ENCODE results near the gene PYGM.

The PYGM gene

GRCh38 chr11:64729851-64730382 lies 29.9 kb downstream of the PYGM start:
- DNase-seq: peak; percentile 16

GRCh38 chr11:64728757-64729365 lies 30.9 kb downstream of the PYGM start:
- no peak for DNase-seq

DNA sequence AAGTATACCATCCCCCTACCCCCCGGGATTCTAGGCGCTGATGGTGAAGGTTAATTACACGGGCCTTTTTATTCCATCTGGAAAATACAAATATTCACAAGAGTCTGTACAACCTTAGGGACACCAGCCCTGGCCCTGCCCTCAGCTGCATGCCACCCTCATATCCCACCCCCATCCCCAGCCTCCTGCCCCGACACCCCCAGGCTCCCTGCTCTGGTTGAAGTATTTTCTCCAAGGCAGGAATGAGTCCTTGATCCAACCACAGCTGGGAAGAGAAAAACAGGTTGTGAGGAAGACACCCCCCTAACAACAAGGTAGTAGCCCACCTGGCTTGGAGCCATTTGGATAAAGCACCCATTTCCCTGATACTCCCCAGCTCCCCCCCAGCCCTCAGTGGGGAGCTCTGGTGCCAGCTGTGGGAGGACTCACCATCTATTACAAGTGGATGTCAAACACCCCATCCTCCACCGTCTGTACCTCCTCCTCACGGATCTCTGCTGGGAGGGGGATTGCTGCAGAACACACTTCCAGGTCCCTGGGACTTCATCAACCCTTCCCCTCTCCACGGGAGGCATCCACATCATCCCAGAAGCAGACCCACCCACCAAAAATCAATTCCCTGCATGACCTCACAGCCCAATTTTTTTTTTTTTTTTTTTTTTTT lies 32.8 kb downstream of the PYGM start:
- no peak for DNase-seq

DNA sequence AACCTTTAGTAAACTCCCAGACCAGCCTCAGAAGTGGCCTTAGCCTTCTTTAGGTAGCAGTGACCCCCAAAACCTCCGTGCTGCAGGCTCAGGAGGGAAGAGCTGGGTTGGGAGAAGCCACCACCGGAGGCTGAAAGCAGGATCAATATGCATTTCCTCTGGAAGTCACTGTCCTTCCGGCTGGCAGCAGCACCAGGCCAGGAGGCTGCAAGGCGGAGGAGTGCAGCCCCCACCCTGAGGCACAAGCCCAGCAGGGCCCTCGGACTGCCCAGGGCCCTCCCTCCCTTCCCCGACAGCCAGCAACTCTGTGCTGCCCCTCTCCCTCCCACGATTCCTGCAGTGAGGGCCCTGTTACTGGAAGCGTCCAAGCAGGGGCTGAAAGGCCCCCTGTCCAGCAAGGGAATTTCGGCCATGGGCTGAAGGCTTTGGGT lies 33.5 kb downstream of the PYGM start:
- no peak for DNase-seq

DNA sequence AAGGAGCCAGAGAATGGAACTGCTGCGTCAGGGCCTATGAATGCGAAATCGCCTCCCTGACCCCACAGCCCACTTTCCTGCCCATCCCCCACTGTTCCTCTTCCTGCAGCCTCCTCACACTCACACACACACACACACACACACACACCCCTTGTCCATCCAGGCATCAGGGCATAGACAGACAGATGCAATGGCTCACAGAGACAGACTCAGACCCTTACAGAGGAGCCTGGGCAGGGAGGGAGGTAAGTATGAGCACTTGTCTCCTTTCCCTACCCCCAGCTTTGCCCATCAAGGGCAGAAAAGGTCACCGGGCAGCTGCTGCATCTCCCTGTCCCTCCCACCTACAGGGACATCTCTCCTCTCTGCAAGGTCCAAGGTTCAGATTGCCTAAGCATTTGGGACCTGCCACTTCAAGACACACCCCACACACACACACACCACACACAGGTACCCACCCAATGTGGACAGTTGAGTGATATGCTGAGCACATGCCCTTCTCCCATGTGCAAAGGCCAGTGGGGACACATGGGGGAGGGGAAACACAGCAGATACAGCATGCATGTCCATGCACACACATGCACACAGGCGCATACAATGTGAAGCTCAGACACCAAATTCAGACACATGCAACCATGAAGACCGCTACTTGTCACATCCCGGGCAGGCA lies 34.8 kb downstream of the PYGM start:
- no peak for DNase-seq

DNA sequence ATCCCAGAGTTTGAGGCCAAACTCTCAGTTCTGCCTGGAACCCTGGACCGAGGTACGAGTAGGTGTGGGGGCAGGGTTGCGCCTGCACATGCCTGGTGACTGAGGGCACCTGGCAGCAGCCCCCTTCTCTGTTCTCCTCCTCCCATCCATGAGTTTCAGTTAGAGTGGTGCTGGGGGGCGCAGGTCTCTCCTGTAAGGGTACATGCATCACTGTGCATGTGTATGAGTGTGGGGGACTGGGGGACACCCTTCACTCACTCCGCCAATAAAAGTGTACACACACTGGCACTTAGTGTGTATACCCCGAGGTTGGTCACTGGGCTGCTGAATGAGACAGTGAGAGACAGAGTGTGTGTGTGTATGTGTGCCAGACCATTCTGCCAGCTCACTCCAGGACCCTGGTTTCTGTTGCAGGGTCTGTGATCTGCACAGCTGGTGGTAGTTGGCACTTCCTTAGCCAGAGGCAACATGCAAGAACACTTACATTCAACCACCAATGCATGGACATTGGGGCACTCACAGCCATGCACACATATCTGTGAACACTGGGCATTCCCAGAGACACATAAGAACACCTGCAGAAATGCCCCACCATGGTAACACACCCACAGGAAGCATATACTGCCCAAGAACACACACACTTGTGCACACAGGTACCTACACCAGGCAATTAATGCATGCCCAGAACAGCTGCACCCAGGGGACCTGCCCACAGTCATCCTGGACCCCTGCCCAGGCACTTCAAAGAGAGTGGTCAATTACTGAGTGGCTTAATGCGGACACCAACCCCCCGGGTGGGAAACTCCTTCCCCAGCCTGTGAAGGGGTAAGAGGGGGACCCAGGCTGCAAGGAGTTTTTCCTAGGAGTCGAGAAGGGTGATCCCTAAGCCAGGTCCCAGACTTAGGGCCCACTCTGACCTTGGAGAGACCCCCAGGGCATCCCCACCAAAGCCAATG lies 35.6 kb downstream of the PYGM start:
- no peak for DNase-seq

- peak; percentile 70 for DNase-seq
Measured at GRCh38 chr11:64723117-64723906, 36.5 kb downstream of the PYGM start, which contains the start of gene NRXN2. NRXN2 (minus strand) TSS chr11:64723197; CDS start chr11:64713699, 9,498 bp downstream.

DNA sequence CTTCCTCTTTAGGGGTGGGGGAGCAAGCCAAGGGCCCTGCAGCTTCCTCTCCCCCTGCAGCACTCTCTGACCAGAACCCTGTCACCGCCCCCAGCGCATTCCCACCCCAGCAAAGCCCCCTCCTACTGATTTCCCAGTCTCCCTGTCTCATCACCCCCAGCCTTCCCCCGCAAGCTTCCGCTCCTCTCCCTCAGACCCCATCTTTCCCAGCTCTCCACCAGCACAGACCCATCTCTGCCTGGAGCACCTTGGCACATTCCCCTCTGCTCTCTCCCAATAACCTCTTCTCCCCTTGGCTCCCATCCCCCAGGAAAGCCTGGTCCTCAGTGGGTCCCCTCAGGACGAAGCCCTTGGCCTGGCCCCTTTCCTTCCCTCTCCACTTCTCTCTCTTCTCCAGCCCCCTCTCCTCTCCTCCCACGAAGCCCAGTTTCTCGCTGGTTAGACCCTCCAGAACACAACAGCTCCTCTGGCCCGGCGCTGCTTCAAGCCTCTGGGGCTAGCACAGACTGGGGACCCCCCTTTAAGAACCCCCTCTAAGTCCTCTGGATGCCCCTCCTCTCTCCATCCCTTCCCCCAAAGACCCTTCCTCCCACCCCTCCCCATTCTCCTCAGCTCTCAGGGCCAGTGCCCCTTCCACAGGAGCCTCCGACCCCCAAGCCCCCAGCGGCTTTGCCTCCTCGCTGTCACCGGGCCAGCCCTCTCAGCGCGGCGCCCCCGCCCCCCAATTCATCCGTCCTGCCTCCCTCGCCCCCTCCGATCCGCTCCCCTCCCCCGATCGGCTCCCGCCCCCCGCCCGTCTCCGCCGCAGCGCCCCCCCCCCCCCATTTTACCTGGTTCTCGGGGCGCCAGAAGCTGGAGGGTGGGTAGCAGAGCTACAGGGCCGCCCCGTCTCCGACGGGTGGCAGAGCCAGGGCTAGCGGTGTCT lies 37.4 kb downstream of the PYGM start:
- no peak for DNase-seq

GRCh38 chr11:64721359-64721699 lies 38.4 kb downstream of the PYGM start:
- DNase-seq: no peak

DNA sequence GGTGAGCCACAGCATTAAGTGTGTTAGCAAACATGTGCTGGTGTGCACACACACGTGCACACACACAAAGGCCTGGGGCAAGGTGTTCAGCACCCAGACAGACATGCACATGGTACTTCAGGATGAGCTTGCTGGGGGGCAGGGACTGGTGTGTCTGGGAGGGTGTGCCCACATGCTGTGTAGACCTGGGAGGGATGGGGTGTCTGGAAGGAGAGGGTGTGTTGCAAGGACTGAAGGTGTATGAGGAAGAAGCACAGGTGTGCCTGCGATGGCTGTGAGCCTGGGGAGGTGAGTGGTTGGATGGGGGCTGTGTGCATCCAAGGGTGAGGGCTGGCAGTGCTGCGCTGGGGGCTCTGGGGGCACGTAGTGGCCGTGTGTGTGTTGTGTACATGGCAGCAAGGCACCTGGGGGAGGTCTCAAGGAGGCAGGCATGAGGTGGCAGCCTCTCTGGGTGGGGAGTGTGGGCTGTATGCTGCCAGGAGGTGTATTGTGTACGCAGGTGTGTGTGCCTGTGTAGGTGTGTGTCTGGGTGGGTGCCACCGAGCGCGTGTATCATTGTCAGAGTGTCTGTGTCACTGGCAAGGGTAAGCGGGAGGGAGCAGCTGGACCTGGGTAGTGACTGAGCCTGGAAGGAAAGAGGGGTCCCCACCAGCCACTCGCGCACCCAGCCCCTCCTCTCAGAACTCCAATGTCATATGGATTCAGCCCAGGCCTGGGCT lies 39.0 kb downstream of the PYGM start:
- no peak for DNase-seq

GRCh38 chr11:64720167-64720566 lies 39.6 kb downstream of the PYGM start:
- DNase-seq: no peak

DNA sequence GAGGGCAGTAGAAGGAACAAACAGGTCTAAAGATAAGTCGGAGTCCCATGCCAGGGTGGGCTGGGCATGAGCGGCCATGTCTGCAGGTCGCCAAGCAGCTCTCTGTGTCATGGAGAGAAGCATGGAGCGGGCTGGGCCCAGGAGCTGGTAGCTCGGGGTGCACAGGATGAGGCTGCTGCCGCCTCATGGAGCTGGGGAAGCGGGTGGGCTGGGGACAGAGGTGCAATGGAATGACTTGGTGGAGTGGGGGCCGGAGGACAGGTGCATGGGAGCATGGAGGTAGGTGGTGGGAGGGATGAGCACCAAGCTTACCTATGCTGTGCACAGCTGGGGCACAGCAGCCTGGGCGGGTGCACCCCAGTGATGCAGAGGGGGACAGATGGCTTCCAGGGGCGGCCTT lies 40.4 kb downstream of the PYGM start:
- no peak for DNase-seq

DNA sequence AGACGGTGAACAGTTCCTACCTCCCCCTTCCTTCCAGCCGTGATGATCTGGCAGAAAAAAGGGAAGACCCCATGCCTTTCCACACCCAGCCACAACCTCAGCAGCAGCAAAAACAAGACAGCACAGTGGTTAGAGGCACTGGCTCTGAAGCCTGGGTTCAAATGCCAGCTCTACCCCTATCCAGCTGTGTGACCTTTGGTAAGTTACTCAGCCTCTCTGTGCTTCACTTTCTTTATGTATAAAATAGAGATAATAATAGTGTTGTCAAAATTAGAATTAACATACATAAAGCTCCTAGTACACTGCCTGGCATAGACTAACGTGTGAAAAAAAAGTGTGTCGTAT lies 41.0 kb downstream of the PYGM start:
- DNase-seq: no peak

GRCh38 chr11:64718084-64718779 lies 41.5 kb downstream of the PYGM start:
- DNase-seq: no peak

- DNase-seq: no peak
Measured at GRCh38 chr11:64717268-64717578, 42.6 kb downstream of the PYGM start.

- DNase-seq: no peak
Measured at GRCh38 chr11:64716473-64717267, 43.1 kb downstream of the PYGM start.

DNA sequence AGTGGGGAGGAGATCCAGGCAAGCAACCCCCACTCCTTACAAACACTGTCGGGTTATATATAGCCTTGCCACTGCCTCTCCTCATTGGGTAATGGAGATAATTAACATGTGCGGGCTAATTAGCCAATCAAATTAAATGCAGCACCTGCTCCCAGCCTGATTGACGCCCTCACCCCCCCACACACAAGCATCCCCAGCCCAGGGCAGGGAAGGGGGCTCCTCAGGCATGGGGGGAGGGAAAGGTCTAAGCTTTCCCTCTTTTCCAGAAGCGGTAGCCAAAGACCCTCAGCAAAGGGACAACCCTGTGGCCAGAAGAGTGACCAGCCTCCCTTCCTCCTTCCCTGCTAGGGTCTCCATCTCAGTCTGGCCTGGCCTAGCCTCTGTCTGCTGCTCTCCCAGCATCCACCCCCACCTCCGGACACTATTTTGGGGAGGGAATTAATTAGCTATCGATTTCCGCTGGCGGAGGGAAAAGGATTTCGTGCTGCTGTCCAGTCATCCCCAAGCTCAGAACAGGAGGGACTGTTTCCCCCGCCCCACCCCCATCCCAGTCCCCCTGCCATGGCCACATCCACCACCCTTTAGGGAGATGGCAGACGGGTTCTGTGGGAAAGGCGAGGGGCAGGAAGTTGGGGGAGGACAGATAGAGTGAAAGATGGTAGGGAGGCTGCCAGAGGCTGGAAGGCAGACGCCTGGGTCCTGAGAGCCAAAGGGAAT lies 43.9 kb downstream of the PYGM start:
- no peak for DNase-seq

DNA sequence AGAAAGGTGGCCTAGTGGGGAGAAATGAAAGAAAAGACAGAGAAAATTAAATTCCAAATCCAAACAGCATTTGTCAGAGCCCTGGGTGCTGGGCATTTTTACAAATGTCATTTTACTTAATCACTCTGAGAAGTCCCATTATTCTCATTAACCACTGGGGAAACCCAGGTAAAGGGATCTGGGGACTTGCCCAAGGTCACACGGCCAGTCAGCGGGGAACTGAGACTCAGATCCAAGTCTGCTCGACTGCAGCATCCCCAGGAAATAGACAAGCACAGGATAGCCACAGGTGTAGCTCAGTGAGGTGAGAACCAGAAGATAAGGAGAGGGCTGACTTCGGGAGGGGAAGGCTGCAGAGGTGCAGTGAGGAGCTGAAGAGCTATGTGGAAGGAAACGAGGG lies 44.7 kb downstream of the PYGM start:
- no peak for DNase-seq
